Vagina (tissue), 2 donors: ENCODE results near the gene TTC28. TPM values are rescaled to one million over a fixed set of nuclear protein-coding genes. Genes with fewer than 3 reads are reported as not detected.

Source experiments
- DNase-seq, 2 donors: peaks; one replicate each; pipeline ENCODE4 v3.0.0-alpha.2; 2017; ENCODE audit errors: extremely low spot score in 2 of 2
- H3K27ac ChIP-seq: fragments of 200-600 bp; sonication (generic); one replicate; pipeline ENCODE4 v1.5.1; 2019
- H3K27me3 ChIP-seq: fragments of 200-600 bp; sonication (generic); one replicate; pipeline ENCODE4 v1.5.1; 2019
- H3K36me3 ChIP-seq, 2 donors: fragments of 200-600 bp; sonication (generic); one replicate each; pipeline ENCODE4 v1.5.1; 2017 to 2019
- H3K4me1 ChIP-seq: fragments of 200-600 bp; sonication (generic); one replicate; pipeline ENCODE4 v1.5.1; 2019
- H3K4me3 ChIP-seq, 2 donors: fragments of 200-600 bp; sonication (generic); 1 replicate in 1 of 2; 2 replicates in 1 of 2; pipeline ENCODE4 v1.5.1; 2016 to 2019
- H3K9me3 ChIP-seq: fragments of 200-600 bp; sonication (generic); one replicate; pipeline ENCODE4 v1.5.1; 2019
- CTCF ChIP-seq, 3 experiments: fragments of 450-650 bp in 2 of 3; fragments of 200-600 bp in 1 of 3; sonication (generic) in 1 of 3; IDR thresholded peaks; one replicate each; pipeline ENCODE4 v1.5.1; 2017 to 2019; ENCODE audit warnings: antibody characterized with exemption in 3 of 3, mild to moderate bottlenecking in 2 of 3, moderate library complexity in 2 of 3
- POLR2A ChIP-seq, 2 donors: fragments of 450-650 bp; IDR thresholded peaks; one replicate each; pipeline ENCODE4 v1.6.1; 2017; ENCODE audit warnings: antibody characterized with exemption in 2 of 2, mild to moderate bottlenecking in 2 of 2, moderate library complexity in 2 of 2
- POLR2AphosphoS5 ChIP-seq, 2 donors: sonication (generic); formaldehyde crosslinking; IDR thresholded peaks; one replicate each; pipeline ENCODE4 v1.9.0; 2017; ENCODE audit warnings: antibody characterized with exemption in 2 of 2, mild to moderate bottlenecking in 2 of 2, low read depth in 1 of 2; ENCODE audit not compliant: insufficient read depth in 1 of 2
- intact Hi-C: fragments of 100-400 bp; cut with DNase I; formaldehyde crosslinking; loops from one replicate; pipeline ENCODE4 v1.15.1; 2023
- total RNA-seq: library from RNA; depleted of rRNA; stranded (reverse); fragments of >200 nt; gene quantifications from one replicate; pipeline ENCODE4 v1.2.3, GENCODE V29; 2016

The TTC28 gene
- total RNA-seq, 1 donor from 2014 or later, result 41.7 TPM

GRCh38 chr22:28402539-28402938 is 277.1 kb downstream of the TTC28 start:
- Histone ChIP-seq H3K4me3 (no peak overlapping the region), H3K27ac (no peak overlapping the region), H3K9me3 (no peaks in the 10 kb centered on the region), H3K27me3 (no peaks in the 10 kb centered on the region), H3K36me3 (no peaks in the 10 kb centered on the region), H3K4me1 (no peaks in the 10 kb centered on the region)
- no peak for DNase-seq
- TF ChIP-seq POLR2A (IDR thresholded peaks at IDR 0.05) (no peak), CTCF (IDR thresholded peaks at IDR 0.05) (no peak), POLR2AphosphoS5 (IDR thresholded peaks at IDR 0.05; ENCODE audit: insufficient read depth in 1 of 2, low read depth in 1 of 2) (no peak)
- intact Hi-C loops, result no loop called here

- intact Hi-C loops, result no loop called here
- no peak overlapping the region for H3K27ac ChIP-seq
- H3K4me1 ChIP-seq, result no peaks in the 10 kb centered on the region
- no peaks in the 10 kb centered on the region for H3K36me3 ChIP-seq
- DNase-seq, result no peak
- TF ChIP-seq POLR2AphosphoS5 (IDR thresholded peaks at IDR 0.05; ENCODE audit: insufficient read depth in 1 of 2, low read depth in 1 of 2), result no peak
- no peak overlapping the region for H3K4me3 ChIP-seq
- H3K27me3 ChIP-seq, result no peaks in the 10 kb centered on the region
- no peaks in the 10 kb centered on the region for H3K9me3 ChIP-seq
Measured at GRCh38 chr22:28402060-28402459, 277.6 kb downstream of the TTC28 start.

- H3K27me3 ChIP-seq, result no peaks in the 10 kb centered on the region
- DNase-seq, result no peak
- intact Hi-C loops, result no loop called here
- no peaks in the 10 kb centered on the region for H3K36me3 ChIP-seq
- no peaks in the 10 kb centered on the region for H3K9me3 ChIP-seq
- no peaks in the 10 kb centered on the region for H3K4me1 ChIP-seq
- no peak overlapping the region for H3K27ac ChIP-seq
- no peak overlapping the region for H3K4me3 ChIP-seq
- TF ChIP-seq POLR2AphosphoS5 (IDR thresholded peaks at IDR 0.05; ENCODE audit: insufficient read depth in 1 of 2, low read depth in 1 of 2) (no peak), POLR2A (IDR thresholded peaks at IDR 0.05) (no peak), CTCF (IDR thresholded peaks at IDR 0.05) (no peak)
Measured at GRCh38 chr22:28398981-28399380, 280.7 kb downstream of the TTC28 start.

GRCh38 chr22:28398355-28398754 is 281.3 kb downstream of the TTC28 start:
- Histone ChIP-seq H3K4me1 (no peaks in the 10 kb centered on the region), H3K27ac (no peak overlapping the region), H3K9me3 (no peaks in the 10 kb centered on the region), H3K36me3 (no peaks in the 10 kb centered on the region), H3K4me3 (no peak overlapping the region), H3K27me3 (no peaks in the 10 kb centered on the region)
- TF ChIP-seq POLR2A (IDR thresholded peaks at IDR 0.05) (no peak), CTCF (IDR thresholded peaks at IDR 0.05) (no peak), POLR2AphosphoS5 (IDR thresholded peaks at IDR 0.05; ENCODE audit: insufficient read depth in 1 of 2, low read depth in 1 of 2) (no peak)
- no peak for DNase-seq
- intact Hi-C loops, result no loop called here

- no peaks in the 10 kb centered on the region for H3K27me3 ChIP-seq
- no peak overlapping the region for H3K27ac ChIP-seq
- no peak for TF ChIP-seq POLR2A (IDR thresholded peaks at IDR 0.05)
- TF ChIP-seq CTCF (IDR thresholded peaks at IDR 0.05), result no peak
- no peak for TF ChIP-seq POLR2AphosphoS5 (IDR thresholded peaks at IDR 0.05; ENCODE audit: insufficient read depth in 1 of 2, low read depth in 1 of 2)
- no peaks in the 10 kb centered on the region for H3K9me3 ChIP-seq
- H3K36me3 ChIP-seq, result no peaks in the 10 kb centered on the region
- H3K4me3 ChIP-seq, result no peak overlapping the region
- intact Hi-C loops, result no loop called here
- no peaks in the 10 kb centered on the region for H3K4me1 ChIP-seq
- no peak for DNase-seq
Measured at GRCh38 chr22:28397306-28397705, 282.3 kb downstream of the TTC28 start.
